Stimulated activated effector memory CD8-positive, alpha-beta T cell treated with anti-CD3 and anti-CD28 coated beads, Interleukin-12 subunit alpha, Interleukin-12 subunit beta, amount 100 ng/mL, for 72 hours (primary cell): Measurements from ENCODE around the gene ZNF230.

ENCODE experiments used
- ATAC-seq: fragments of 150-1000 bp; cut with Tn5 transposase; 2 replicates; pipeline ENCODE4 v1.10.0; 2021
- DNase-seq, 2 donors: peaks; one replicate each; pipeline ENCODE4 v3.0.0; 2021 to 2022; ENCODE audit warnings: low spot score in 2 of 2
- H3K27ac Mint-ChIP-seq: one replicate; pipeline ENCODE4 v1.8.0; 2022; ENCODE audit warnings: mild to moderate bottlenecking, mixed read lengths
- H3K36me3 Mint-ChIP-seq: one replicate; pipeline ENCODE4 v1.8.0; 2022; ENCODE audit warnings: mild to moderate bottlenecking, mixed read lengths
- H3K4me1 Mint-ChIP-seq: one replicate; pipeline ENCODE4 v1.8.0; 2022; ENCODE audit warnings: mixed read lengths
- H3K4me3 Mint-ChIP-seq: one replicate; pipeline ENCODE4 v1.8.0; 2022; ENCODE audit warnings: mild to moderate bottlenecking, mixed read lengths
- H3K9me3 Mint-ChIP-seq: one replicate; pipeline ENCODE4 v1.8.0; 2022; ENCODE audit warnings: mixed read lengths

ZNF230 gene

DNA sequence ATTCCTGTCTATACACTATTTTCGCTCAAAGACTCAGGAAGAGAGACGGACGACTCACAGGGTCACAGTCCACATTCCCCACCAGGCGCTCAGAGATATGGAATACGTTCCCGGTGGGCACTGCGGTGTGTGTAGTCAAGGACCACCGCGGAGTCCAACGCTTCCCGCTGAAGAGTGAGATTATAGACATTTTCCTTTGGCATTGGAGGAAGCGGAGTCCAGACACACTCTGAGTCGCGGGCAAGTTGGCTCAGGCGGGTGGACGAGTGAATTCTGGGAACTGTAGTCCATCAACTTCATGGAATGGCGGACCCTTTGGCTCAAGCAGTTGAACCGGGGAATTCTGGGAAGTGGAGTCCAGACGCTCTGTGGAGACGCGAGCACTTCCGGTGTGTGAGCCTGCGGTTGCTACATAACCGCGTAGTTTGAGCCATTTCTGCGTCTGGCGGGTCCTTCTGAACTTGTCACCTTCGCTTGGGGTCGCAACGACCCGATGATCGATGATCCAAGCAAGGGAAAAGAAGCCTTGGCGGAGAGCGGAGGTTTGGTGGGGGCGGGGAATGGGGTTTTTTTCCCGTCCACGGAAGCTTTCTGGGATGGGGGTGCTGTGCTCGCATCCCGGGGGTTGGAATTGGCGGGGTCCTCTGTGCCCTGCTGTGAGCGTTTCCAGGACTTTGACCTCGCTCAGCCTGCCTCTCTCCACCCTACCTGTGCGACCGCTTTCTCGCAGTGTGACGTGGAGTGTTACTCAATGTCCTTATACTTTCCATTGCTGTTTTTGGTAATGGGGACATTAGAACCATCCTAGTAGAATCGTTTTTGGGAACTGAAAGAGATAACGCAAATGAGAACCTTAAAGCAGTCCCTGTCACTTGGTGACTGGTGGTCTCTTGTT lies at the start of gene ZNF230:
TSS of gene ZNF230 (plus strand) at position 392 of the 895 bp plus-strand sequence. CDS start 4,122 bp downstream, outside the sequence.
- Mint-ChIP-seq H3K9me3 (peaks cover 33% of the 10 kb centered on the region), H3K4me3 (peak within 1 kb of the TSS; percentile 95), H3K36me3 (peaks cover 17% of the 10 kb centered on the region), H3K4me1 (peaks cover 23% of the 10 kb centered on the region), H3K27ac (peak within 1 kb of the TSS; percentile 94)
- DNase-seq = peak; percentile 59 to 87
- peak; percentile 99 for ATAC-seq

DNA sequence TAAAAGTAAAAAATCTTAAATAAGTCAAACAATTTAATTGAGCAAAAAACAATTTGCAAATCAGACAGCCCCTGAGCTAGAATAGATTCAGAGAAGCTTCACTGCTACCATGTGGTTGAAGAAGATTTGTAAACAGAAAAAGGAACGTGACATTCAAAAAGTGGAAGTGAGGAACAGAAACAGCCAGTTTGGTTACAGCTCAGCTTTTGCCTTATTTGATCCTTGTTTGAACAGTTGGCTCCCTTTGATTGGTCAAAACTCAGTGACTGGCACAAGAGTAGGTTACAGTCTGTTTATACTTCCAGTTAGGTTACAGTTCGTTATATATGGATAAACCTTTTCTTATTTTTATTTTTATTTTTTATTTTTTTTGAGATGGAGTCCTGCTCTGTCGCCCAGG lies 45.9 kb upstream of the ZNF230 start:
- Mint-ChIP-seq H3K27ac (no peak overlapping the region), H3K9me3 (peaks cover 15% of the 10 kb centered on the region), H3K4me1 (no peaks in the 10 kb centered on the region), H3K4me3 (no peak overlapping the region), H3K36me3 (no peaks in the 10 kb centered on the region)
- no peak for ATAC-seq
- no peak for DNase-seq

- ATAC-seq (no peak), DNase-seq (no peak)
- Mint-ChIP-seq H3K4me1 (no peaks in the 10 kb centered on the region), H3K36me3 (no peaks in the 10 kb centered on the region), H3K27ac (no peak overlapping the region), H3K9me3 (peaks cover 18% of the 10 kb centered on the region), H3K4me3 (no peak overlapping the region)
These were observed 44.9 kb upstream of the ZNF230 start for GRCh38 chr19:43957891-43958290.

- H3K36me3 Mint-ChIP-seq = no peaks in the 10 kb centered on the region
- H3K27ac Mint-ChIP-seq = no peak overlapping the region
- H3K4me3 Mint-ChIP-seq = no peak overlapping the region
- H3K4me1 Mint-ChIP-seq = no peaks in the 10 kb centered on the region
- H3K9me3 Mint-ChIP-seq = peaks cover 20% of the 10 kb centered on the region
- DNase-seq (no peak), ATAC-seq (no peak)
These were observed 42.3 kb upstream of the ZNF230 start for GRCh38 chr19:43960411-43960810.

DNA sequence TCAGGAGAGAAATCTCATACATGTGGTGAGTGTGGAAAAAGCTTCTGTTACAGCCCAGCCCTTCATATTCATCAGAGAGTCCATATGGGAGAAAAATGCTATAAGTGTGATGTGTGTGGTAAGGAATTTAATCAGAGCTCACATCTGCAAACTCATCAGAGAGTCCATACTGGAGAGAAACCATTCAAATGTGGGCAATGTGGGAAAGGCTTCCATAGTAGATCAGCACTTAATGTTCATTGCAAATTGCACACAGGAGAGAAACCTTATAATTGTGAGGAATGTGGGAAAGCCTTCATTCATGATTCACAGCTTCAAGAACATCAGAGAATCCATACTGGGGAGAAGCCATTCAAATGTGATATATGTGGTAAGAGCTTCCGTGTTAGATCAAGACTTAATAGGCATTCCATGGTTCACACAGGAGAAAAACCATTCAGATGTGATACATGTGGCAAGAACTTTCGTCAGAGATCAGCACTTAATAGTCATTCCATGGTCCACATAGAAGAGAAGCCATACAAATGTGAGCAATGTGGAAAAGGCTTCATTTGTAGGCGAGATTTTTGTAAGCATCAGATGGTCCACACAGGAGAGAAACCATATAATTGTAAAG lies 36.6 kb upstream of the ZNF230 start:
- Mint-ChIP-seq H3K4me3 (no peak overlapping the region), H3K9me3 (peaks cover 35% of the 10 kb centered on the region), H3K27ac (no peak overlapping the region), H3K36me3 (peaks cover 5% of the 10 kb centered on the region), H3K4me1 (no peaks in the 10 kb centered on the region)
- DNase-seq (no peak), ATAC-seq (no peak)

DNA sequence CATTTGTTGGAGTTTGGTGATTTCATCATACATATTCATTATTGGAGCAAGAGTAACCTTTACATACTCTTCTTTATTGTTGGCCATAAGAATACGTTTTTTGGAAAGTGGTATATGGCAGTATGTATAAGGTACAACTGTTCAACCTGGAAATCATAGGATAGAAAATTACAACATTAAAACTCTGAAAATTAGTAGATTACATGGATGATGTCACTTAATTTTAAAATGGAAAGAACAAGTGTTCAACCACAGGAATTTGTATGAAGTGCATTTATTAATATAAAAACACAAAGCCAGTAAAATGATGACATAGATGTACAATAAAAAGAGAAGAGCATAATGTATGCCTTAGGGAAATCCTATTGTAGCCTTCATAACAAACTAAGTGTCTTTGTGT lies 26.0 kb upstream of the ZNF230 start:
- no peak for ATAC-seq
- Mint-ChIP-seq H3K27ac (no peak overlapping the region), H3K36me3 (no peaks in the 10 kb centered on the region)

DNA sequence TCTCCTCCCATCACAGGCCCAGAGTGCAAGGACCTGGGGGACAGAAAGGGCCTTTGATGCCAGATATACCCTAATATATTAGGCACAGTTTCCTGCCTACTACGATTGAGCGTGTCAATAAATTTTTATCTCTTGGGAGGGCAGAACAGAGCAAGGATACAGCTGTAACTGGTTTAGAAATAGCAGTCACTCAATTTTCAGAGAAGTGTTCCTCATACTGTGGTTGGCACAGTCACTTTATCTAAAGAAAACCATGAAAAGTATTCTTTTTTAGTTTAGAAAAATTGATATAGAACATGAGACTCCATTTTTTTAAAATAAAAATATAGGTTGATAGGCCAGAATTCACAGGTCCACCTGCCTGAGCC lies 19.2 kb upstream of the ZNF230 start:
- Mint-ChIP-seq H3K4me1 (peaks cover 5% of the 10 kb centered on the region), H3K36me3 (peaks cover 3% of the 10 kb centered on the region), H3K27ac (peak overlapping the region; percentile 90), H3K9me3 (peaks cover 8% of the 10 kb centered on the region), H3K4me3 (peak overlapping the region; percentile 82)
- DNase-seq (no peak), ATAC-seq (no peak)

More for the DNA sequence above, 26.0 kb upstream of the ZNF230 start:
- Mint-ChIP-seq H3K4me3 (no peak overlapping the region), H3K9me3 (peaks cover 28% of the 10 kb centered on the region), H3K4me1 (no peaks in the 10 kb centered on the region)
- no peak for DNase-seq

GRCh38 chr19:43983912-43984686 lies 18.7 kb upstream of the ZNF230 start, which contains the start of gene ZNF155:
TSS of gene ZNF155 (plus strand) at chr19:43984188. CDS start at chr19:43988544, 4,356 bp downstream.
- Mint-ChIP-seq H3K36me3 (peaks cover 9% of the 10 kb centered on the region), H3K27ac (peak within 1 kb of the TSS; percentile 90), H3K4me1 (peaks cover 5% of the 10 kb centered on the region), H3K4me3 (peak within 1 kb of the TSS; percentile 82), H3K9me3 (peaks cover 9% of the 10 kb centered on the region)
- DNase-seq = peak; percentile 48 to 87
- ATAC-seq = peak; percentile 97

- DNase-seq (no peak), ATAC-seq (no peak)
- peaks cover 9% of the 10 kb centered on the region for H3K9me3 Mint-ChIP-seq
- H3K36me3 Mint-ChIP-seq = peaks cover 14% of the 10 kb centered on the region
- peak overlapping the region; percentile 90 for H3K27ac Mint-ChIP-seq
- H3K4me3 Mint-ChIP-seq = peak overlapping the region; percentile 82
- H3K4me1 Mint-ChIP-seq = peaks cover 5% of the 10 kb centered on the region
These were observed 18.1 kb upstream of the ZNF230 start for GRCh38 chr19:43984687-43985000.

DNA sequence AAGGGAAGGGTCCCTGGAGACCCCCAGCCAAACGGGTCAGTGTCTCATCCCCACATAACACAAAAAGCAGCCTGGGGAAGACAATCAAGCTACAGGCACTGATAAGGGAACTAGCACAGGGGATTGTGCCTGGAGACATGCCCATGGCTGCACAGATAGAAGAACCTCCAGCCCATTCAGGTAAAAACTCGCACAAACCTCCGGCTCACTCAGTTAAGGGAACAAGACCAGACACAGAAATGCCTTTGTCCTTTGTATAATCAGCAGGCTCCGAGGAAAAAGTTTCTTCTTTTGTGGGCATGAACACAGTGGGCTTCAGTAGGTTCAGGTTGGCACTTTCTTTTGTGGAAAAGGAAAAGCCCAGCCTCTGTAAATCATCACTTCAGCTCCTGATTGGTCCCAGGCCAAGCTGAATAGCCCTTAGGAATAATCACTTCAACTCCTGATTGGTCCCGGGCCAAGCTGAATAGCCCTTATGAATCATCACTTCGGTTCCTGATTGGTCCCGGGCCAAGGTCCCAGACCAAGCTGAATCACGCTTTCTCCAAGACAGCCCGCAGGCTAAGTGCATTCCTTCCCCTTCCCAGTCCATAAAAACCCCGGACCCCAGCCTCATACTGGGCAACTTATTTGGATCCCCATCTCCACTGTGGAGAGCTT lies 5.0 kb upstream of the ZNF230 start:
- no peak overlapping the region for H3K4me3 Mint-ChIP-seq
- no peak overlapping the region for H3K27ac Mint-ChIP-seq
- no peak for ATAC-seq
- H3K4me1 Mint-ChIP-seq = peaks cover 10% of the 10 kb centered on the region
- peaks cover 49% of the 10 kb centered on the region for H3K36me3 Mint-ChIP-seq
- peaks cover 30% of the 10 kb centered on the region for H3K9me3 Mint-ChIP-seq
- DNase-seq = no peak

DNA sequence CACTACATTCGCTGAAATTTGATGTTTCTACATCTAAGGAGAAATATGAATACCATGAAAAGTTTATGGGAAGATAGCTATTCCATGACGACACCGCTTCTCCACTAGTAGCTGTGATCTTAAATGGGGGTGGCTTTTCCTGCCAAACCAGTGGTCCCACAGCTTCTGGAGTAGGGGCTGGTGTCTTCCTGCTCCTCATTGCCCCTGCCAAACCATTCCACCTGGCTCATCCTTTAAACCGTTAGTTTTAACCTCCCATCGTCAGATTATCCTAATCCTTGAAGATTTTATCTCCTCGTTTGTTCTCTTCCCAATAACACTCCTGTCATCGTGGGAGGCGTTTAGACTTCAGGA lies 568 bp upstream of the ZNF230 start:
- DNase-seq (no peak), ATAC-seq (no peak)
- Mint-ChIP-seq H3K4me3 (peak overlapping the region; percentile 95), H3K9me3 (peaks cover 28% of the 10 kb centered on the region), H3K36me3 (peaks cover 14% of the 10 kb centered on the region), H3K27ac (peak overlapping the region; percentile 94), H3K4me1 (peaks cover 23% of the 10 kb centered on the region)

GRCh38 chr19:44003461-44004009 lies 778 bp downstream of the ZNF230 start:
- H3K4me1 Mint-ChIP-seq = peaks cover 23% of the 10 kb centered on the region
- peaks cover 24% of the 10 kb centered on the region for H3K36me3 Mint-ChIP-seq
- H3K9me3 Mint-ChIP-seq = peaks cover 31% of the 10 kb centered on the region
- peak in 1 of 2 donors; percentile 56 for DNase-seq
- peak overlapping the region; percentile 94 for H3K27ac Mint-ChIP-seq
- H3K4me3 Mint-ChIP-seq = peak overlapping the region; percentile 95
- peak; percentile 44 for ATAC-seq

- no peak for DNase-seq
- peaks cover 37% of the 10 kb centered on the region for H3K9me3 Mint-ChIP-seq
- no peak overlapping the region for H3K27ac Mint-ChIP-seq
- ATAC-seq = no peak
- peaks cover 48% of the 10 kb centered on the region for H3K36me3 Mint-ChIP-seq
- no peak overlapping the region for H3K4me3 Mint-ChIP-seq
- H3K4me1 Mint-ChIP-seq = peaks cover 23% of the 10 kb centered on the region
These were observed 3.2 kb downstream of the ZNF230 start for GRCh38 chr19:44005973-44006372.

- Mint-ChIP-seq H3K27ac (no peak overlapping the region), H3K4me3 (no peak overlapping the region), H3K36me3 (peaks cover 50% of the 10 kb centered on the region), H3K4me1 (peaks cover 16% of the 10 kb centered on the region), H3K9me3 (peaks cover 35% of the 10 kb centered on the region)
- DNase-seq (no peak), ATAC-seq (no peak)
These were observed 4.7 kb downstream of the ZNF230 start for GRCh38 chr19:44007473-44007872.

- no peaks in the 10 kb centered on the region for H3K4me1 Mint-ChIP-seq
- DNase-seq (no peak), ATAC-seq (no peak)
- H3K4me3 Mint-ChIP-seq = no peak overlapping the region
- H3K9me3 Mint-ChIP-seq = peaks cover 46% of the 10 kb centered on the region
- H3K36me3 Mint-ChIP-seq = peaks cover 44% of the 10 kb centered on the region
- no peak overlapping the region for H3K27ac Mint-ChIP-seq
These were observed 7.7 kb downstream of the ZNF230 start for GRCh38 chr19:44010468-44010867.
